HEK293 (cell line): ENCODE data around the gene OSTM1.

Experiments
- CTCF ChIA-PET: fragments of 350-600 bp; formaldehyde crosslinking; extraction: SDS; loops from one replicate; lab custom pipeline; 2021; ENCODE audit warnings: antibody characterized with exemption; lab: Yijun Ruan, JAX
- POLR2A ChIA-PET: fragments of 300-600 bp; formaldehyde crosslinking; extraction: SDS; loops from one replicate; lab custom pipeline; 2020; ENCODE audit warnings: antibody characterized with exemption, inconsistent platforms; lab: Yijun Ruan, JAX
- H3K27ac ChIP-seq: fragments of 200-500 bp; sonication (Bioruptor generic); 2 replicates; pipeline ENCODE4 v1.5.1; 2014; ENCODE audit warnings: low read depth, low read length, control low read depth, inconsistent platforms; ENCODE audit errors: extremely low read depth
- H3K36me3 ChIP-seq, 2 experiments: fragments of 200-500 bp in 1 of 2; sonication (Bioruptor generic) in 1 of 2; 1 replicate in 1 of 2; 2 replicates in 1 of 2; pipeline ENCODE4 v1.5.1; 2014 to 2017; ENCODE audit warnings: inconsistent platforms in 2 of 2, low read length in 2 of 2; ENCODE audit not compliant: control insufficient read depth in 2 of 2, insufficient read depth in 1 of 2
- H3K4me1 ChIP-seq: fragments of 200-500 bp; sonication (Bioruptor generic); 2 replicates; pipeline ENCODE4 v1.5.1; 2014; ENCODE audit warnings: mild to moderate bottlenecking, low read length, inconsistent platforms; ENCODE audit not compliant: control insufficient read depth, insufficient read depth
- H3K4me3 ChIP-seq: 2 replicates; pipeline ENCODE4 v1.5.1; 2011; ENCODE audit warnings: low read depth, mild to moderate bottlenecking, control low read depth, low read length, moderate library complexity
- H3K9me3 ChIP-seq: fragments of 200-500 bp; sonication (Bioruptor generic); 2 replicates; pipeline ENCODE4 v1.5.1; 2014; ENCODE audit warnings: low read depth, low read length, inconsistent platforms; ENCODE audit not compliant: control insufficient read depth, insufficient read depth
- GLI4 ChIP-seq: fragments of 450-650 bp; formaldehyde crosslinking; IDR thresholded peaks from 2 replicates; pipeline ENCODE4 v1.5.1; 2016; ENCODE audit warnings: missing biosample characterization, missing genetic modification characterization
- HOXD13 ChIP-seq: sonication (generic); formaldehyde crosslinking; IDR thresholded peaks from 2 replicates; pipeline ENCODE4 v1.8.0; 2022; ENCODE audit warnings: missing genetic modification reagents, borderline replicate concordance
- SCRT1 ChIP-seq: fragments of 450-650 bp; formaldehyde crosslinking; IDR thresholded peaks from 2 replicates; pipeline ENCODE4 v1.5.1; 2016; ENCODE audit warnings: missing biosample characterization, missing genetic modification characterization, borderline replicate concordance
- SP2 ChIP-seq: fragments of 450-650 bp; formaldehyde crosslinking; IDR thresholded peaks from 2 replicates; pipeline ENCODE4 v1.5.1; 2016; ENCODE audit warnings: missing biosample characterization, missing genetic modification characterization
- SP7 ChIP-seq: fragments of 450-650 bp; formaldehyde crosslinking; IDR thresholded peaks from 2 replicates; pipeline ENCODE4 v1.5.1; 2016; ENCODE audit warnings: missing biosample characterization, missing genetic modification characterization
- ZIC2 ChIP-seq: fragments of 450-650 bp; formaldehyde crosslinking; IDR thresholded peaks from 2 replicates; pipeline ENCODE4 v1.5.1; 2016; ENCODE audit warnings: missing biosample characterization, missing genetic modification characterization
- ZNF114 ChIP-seq: fragments of 450-650 bp; formaldehyde crosslinking; IDR thresholded peaks from 2 replicates; pipeline ENCODE4 v1.5.0; 2017; ENCODE audit warnings: missing biosample characterization, missing genetic modification characterization
- ZNF211 ChIP-seq: fragments of 450-650 bp; formaldehyde crosslinking; IDR thresholded peaks from 2 replicates; pipeline ENCODE4 v1.5.1; 2016; ENCODE audit warnings: low read depth, missing biosample characterization, missing genetic modification characterization
- ZNF266 ChIP-seq: fragments of 450-650 bp; formaldehyde crosslinking; IDR thresholded peaks from 2 replicates; pipeline ENCODE4 v1.5.1; 2016; ENCODE audit warnings: missing biosample characterization, missing genetic modification characterization, low read depth
- ZNF394 ChIP-seq: fragments of 450-650 bp; formaldehyde crosslinking; IDR thresholded peaks from 2 replicates; pipeline ENCODE4 v1.5.1; 2016; ENCODE audit warnings: missing biosample characterization, missing genetic modification characterization, mild to moderate bottlenecking, moderate library complexity, borderline replicate concordance
- ZNF701 ChIP-seq: fragments of 450-650 bp; formaldehyde crosslinking; IDR thresholded peaks from 2 replicates; pipeline ENCODE4 v1.5.1; 2016; ENCODE audit warnings: missing biosample characterization, missing genetic modification characterization
- ZNF776 ChIP-seq: fragments of 450-650 bp; formaldehyde crosslinking; IDR thresholded peaks from 2 replicates; pipeline ENCODE4 v1.5.0; 2017; ENCODE audit warnings: missing biosample characterization, missing genetic modification characterization, borderline replicate concordance
- TF ChIP-seq, protein P1 (sequence below): fragments of 450-650 bp; IDR thresholded peaks from 2 replicates; pipeline ENCODE4 v1.5.1; 2018; ENCODE audit warnings: missing biosample characterization, mild to moderate bottlenecking, missing genetic modification characterization
- TF ChIP-seq, protein P2 (sequence below): fragments of 450-650 bp; formaldehyde crosslinking; IDR thresholded peaks from 2 replicates; pipeline ENCODE4 v1.5.1; 2017; ENCODE audit warnings: missing biosample characterization, missing genetic modification characterization
- TF ChIP-seq, protein P3 (sequence below): fragments of 450-650 bp; formaldehyde crosslinking; IDR thresholded peaks from 2 replicates; pipeline ENCODE4 v1.5.1; 2016; ENCODE audit warnings: missing biosample characterization, missing genetic modification characterization, low read depth

Gene OSTM1

DNA sequence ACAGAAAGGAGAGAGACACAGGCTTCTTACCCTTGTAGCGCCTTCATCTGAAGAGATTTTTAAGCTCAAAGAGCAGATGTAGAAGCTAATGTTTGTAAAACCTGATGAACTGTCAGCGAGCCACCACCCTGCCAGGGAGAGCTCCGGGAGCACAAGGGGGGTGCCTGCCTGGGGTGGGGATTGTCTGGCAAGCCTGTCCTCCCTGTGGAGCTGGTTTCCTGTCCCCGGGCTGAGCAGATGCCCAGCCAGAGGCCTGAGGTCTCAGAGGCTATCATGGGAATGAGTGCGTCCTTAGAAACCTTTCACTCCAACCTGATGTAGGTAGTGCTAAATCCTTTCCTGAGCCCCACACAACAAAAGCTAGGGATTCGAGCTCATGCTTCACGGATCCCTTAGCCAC, 49.4 kb upstream of the OSTM1 start:
- H3K4me1 ChIP-seq = 0 out of 2 replicates have a peak, but pooled peaks cover 3% of the 10 kb centered on the region
- TF ChIP-seq GLI4 (tag by site-specific recombination) (no peak), ZIC2 (tag by site-specific recombination) (peak; percentile 86)
- no peaks in the 10 kb centered on the region for H3K9me3 ChIP-seq
- no peak overlapping the region for H3K4me3 ChIP-seq
- no peak overlapping the region for H3K27ac ChIP-seq
- no peaks in the 10 kb centered on the region for H3K36me3 ChIP-seq
- POLR2A ChIA-PET = interaction anchor here (1.6 kb wide), 1 partner anchor 10 kb away, joined by 7 read pairs; no protein-coding TSS in a partner anchor
- CTCF ChIA-PET = interaction anchor here (0.7 to 1.0 kb wide), 2 partner anchors 9 to 12 kb away, joined by 4 to 5 read pairs; no protein-coding TSS in a partner anchor

DNA sequence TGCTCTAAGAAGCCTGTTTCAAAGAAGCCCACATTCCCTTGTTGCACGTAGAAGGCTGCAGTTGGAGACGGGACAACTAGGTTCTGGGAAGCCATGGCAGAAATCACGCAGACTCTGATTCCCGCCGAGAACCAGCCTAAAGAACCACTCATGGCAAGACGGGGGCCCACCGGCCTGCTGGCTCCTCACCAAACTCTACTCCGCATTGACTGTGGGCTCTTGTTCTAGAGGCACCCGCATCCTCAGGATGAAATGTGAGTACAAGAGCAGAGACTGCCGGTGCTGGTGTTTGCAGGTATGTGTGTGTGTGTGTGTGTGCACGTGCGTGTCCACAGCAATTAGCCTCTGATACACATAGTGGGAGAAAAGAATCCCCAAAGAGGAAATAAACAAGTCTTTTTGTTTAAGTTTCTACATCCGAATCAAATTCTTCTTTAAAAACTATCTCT, 49.0 kb upstream of the OSTM1 start:
- ChIA-PET POLR2A (interaction anchor here (1.6 kb wide), 1 partner anchor 10 kb away, joined by 7 read pairs; no protein-coding TSS in a partner anchor), CTCF (interaction anchor here (0.7 to 1.0 kb wide), 2 partner anchors 9 to 12 kb away, joined by 4 to 5 read pairs; no protein-coding TSS in a partner anchor)

DNA sequence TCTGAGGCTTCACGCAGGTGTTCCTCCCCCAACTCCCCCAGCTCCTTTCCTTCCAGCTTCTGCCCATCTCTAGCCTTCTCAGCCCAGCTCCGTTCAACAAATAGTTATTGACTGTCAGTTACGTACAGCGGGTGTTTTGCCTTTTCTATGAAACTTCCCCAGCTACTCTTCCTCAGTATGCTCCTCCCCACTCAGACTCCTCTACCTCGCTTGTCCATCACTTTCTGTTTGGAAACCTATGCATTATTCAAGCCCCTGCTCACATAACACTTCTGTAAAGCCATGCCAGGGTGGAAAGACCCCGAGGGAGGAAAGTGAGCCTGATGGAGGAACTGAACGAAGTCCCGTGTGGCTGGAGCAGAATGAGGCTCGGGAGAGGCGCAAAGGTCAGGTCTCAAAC, 47.1 kb upstream of the OSTM1 start:
- Histone ChIP-seq H3K9me3 (no peaks in the 10 kb centered on the region), H3K4me1 (no peaks in the 10 kb centered on the region), H3K4me3 (no peak overlapping the region), H3K36me3 (no peaks in the 10 kb centered on the region), H3K27ac (no peak overlapping the region)
- POLR2A ChIA-PET = interaction anchor here (0.7 to 1.2 kb wide), 2 partner anchors 12 to 684 kb away, joined by 3 to 4 read pairs; no protein-coding TSS in a partner anchor
- TF ChIP-seq SCRT1 (tag by site-specific recombination) = no peak
- peak; percentile 37; the same call in 1 of the 2 replicates for TF ChIP-seq ZNF394 (tag by site-specific recombination)
- CTCF ChIA-PET = interaction anchor here (1.1 kb wide), 1 partner anchor 371 kb away, joined by 6 read pairs; no protein-coding TSS in a partner anchor

More for the DNA sequence above, 49.0 kb upstream of the OSTM1 start:
- H3K36me3 ChIP-seq = no peaks in the 10 kb centered on the region
- H3K27ac ChIP-seq = no peak overlapping the region
- no peak overlapping the region for H3K4me3 ChIP-seq
- H3K9me3 ChIP-seq = no peaks in the 10 kb centered on the region
- TF ChIP-seq ZNF266 = no peak
- TF ChIP-seq, protein P1, sequence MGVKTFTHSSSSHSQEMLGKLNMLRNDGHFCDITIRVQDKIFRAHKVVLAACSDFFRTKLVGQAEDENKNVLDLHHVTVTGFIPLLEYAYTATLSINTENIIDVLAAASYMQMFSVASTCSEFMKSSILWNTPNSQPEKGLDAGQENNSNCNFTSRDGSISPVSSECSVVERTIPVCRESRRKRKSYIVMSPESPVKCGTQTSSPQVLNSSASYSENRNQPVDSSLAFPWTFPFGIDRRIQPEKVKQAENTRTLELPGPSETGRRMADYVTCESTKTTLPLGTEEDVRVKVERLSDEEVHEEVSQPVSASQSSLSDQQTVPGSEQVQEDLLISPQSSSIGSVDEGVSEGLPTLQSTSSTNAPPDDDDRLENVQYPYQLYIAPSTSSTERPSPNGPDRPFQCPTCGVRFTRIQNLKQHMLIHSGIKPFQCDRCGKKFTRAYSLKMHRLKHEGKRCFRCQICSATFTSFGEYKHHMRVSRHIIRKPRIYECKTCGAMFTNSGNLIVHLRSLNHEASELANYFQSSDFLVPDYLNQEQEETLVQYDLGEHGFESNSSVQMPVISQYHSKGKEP (tag by site-specific recombination) = no peak
- no peak for TF ChIP-seq ZNF701 (tag by site-specific recombination)
- TF ChIP-seq SP2 (tag by site-specific recombination) = no peak
- TF ChIP-seq ZNF776 = no peak
- no peak for TF ChIP-seq ZNF211 (tag by site-specific recombination)
- no peak for TF ChIP-seq HOXD13 (CRISPR knock-in tag)
- TF ChIP-seq, protein P2, sequence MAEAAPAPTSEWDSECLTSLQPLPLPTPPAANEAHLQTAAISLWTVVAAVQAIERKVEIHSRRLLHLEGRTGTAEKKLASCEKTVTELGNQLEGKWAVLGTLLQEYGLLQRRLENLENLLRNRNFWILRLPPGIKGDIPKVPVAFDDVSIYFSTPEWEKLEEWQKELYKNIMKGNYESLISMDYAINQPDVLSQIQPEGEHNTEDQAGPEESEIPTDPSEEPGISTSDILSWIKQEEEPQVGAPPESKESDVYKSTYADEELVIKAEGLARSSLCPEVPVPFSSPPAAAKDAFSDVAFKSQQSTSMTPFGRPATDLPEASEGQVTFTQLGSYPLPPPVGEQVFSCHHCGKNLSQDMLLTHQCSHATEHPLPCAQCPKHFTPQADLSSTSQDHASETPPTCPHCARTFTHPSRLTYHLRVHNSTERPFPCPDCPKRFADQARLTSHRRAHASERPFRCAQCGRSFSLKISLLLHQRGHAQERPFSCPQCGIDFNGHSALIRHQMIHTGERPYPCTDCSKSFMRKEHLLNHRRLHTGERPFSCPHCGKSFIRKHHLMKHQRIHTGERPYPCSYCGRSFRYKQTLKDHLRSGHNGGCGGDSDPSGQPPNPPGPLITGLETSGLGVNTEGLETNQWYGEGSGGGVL = no peak
- TF ChIP-seq, protein P3, sequence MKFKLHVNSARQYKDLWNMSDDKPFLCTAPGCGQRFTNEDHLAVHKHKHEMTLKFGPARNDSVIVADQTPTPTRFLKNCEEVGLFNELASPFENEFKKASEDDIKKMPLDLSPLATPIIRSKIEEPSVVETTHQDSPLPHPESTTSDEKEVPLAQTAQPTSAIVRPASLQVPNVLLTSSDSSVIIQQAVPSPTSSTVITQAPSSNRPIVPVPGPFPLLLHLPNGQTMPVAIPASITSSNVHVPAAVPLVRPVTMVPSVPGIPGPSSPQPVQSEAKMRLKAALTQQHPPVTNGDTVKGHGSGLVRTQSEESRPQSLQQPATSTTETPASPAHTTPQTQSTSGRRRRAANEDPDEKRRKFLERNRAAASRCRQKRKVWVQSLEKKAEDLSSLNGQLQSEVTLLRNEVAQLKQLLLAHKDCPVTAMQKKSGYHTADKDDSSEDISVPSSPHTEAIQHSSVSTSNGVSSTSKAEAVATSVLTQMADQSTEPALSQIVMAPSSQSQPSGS (tag by site-specific recombination) = no peak
- no peak for TF ChIP-seq SP7
- no peak for TF ChIP-seq ZNF114 (tag by site-specific recombination)
- TF ChIP-seq, all 188 proteins: peak for 0
- H3K4me1 ChIP-seq = 0 out of 2 replicates have a peak, but pooled peaks cover 3% of the 10 kb centered on the region
